Measurements from ENCODE around the gene VASH1.

VASH1 gene

GRCh38 chr14:76761136-76761959, at the start of gene VASH1:
TSS of gene VASH1 (plus strand) at chr14:76761468. CDS start at chr14:76762822, 1,354 bp downstream.
- peak; percentile 65 to 82 for DNase-seq
- no peaks in the 10 kb centered on the region for H3K27me3 ChIP-seq
- TF ChIP-seq CTCF (IDR thresholded peaks at IDR 0.05): no peak
- intact Hi-C loops (cut with DNase I; ENCODE audit: low total_unique reads): loop anchor here (2.0 kb wide), 1 partner anchor 23 kb away; no protein-coding TSS in a partner anchor
- H3K4me3 ChIP-seq: peak within 1 kb of the TSS; percentile 75 to 99
- no peaks in the 10 kb centered on the region for H3K9me3 ChIP-seq
- no peaks in the 10 kb centered on the region for H3K36me3 ChIP-seq
- peaks cover 0 to 44% (median 25%) of the 10 kb centered on the region in 4 donors for H3K4me1 ChIP-seq
- peak within 1 kb of the TSS; percentile 82 to 87 for H3K27ac ChIP-seq

GRCh38 chr14:76713121-76713520, 48.1 kb upstream of the VASH1 start:
- H3K4me3 ChIP-seq: no peak overlapping the region
- no peaks in the 10 kb centered on the region for H3K27me3 ChIP-seq
- H3K9me3 ChIP-seq: no peaks in the 10 kb centered on the region
- H3K36me3 ChIP-seq: no peaks in the 10 kb centered on the region
- no peak for TF ChIP-seq CTCF (IDR thresholded peaks at IDR 0.05)
- no peaks in the 10 kb centered on the region for H3K4me1 ChIP-seq
- DNase-seq: no peak
- H3K27ac ChIP-seq: no peak overlapping the region
- intact Hi-C loops (cut with DNase I; ENCODE audit: low total_unique reads): no loop called here

- DNase-seq: no peak
- intact Hi-C loops (cut with DNase I; ENCODE audit: low total_unique reads): no loop called here
- no peaks in the 10 kb centered on the region for H3K36me3 ChIP-seq
- H3K9me3 ChIP-seq: no peaks in the 10 kb centered on the region
- no peaks in the 10 kb centered on the region for H3K4me1 ChIP-seq
- no peak for TF ChIP-seq CTCF (IDR thresholded peaks at IDR 0.05)
- H3K4me3 ChIP-seq: no peak overlapping the region
- H3K27me3 ChIP-seq: no peaks in the 10 kb centered on the region
- H3K27ac ChIP-seq: no peak overlapping the region
Observed at GRCh38 chr14:76714470-76714869, 46.8 kb upstream of the VASH1 start.

GRCh38 chr14:76715101-76715500, 46.2 kb upstream of the VASH1 start:
- intact Hi-C loops (cut with DNase I; ENCODE audit: low total_unique reads): no loop called here

GRCh38 chr14:76715511-76716081, 45.7 kb upstream of the VASH1 start:
- Histone ChIP-seq H3K9me3 (no peaks in the 10 kb centered on the region), H3K4me3 (no peak overlapping the region), H3K4me1 (no peaks in the 10 kb centered on the region), H3K27ac (no peak overlapping the region), H3K27me3 (no peaks in the 10 kb centered on the region), H3K36me3 (no peaks in the 10 kb centered on the region)
- TF ChIP-seq CTCF (IDR thresholded peaks at IDR 0.05): no peak
- DNase-seq: no peak
- intact Hi-C loops (cut with DNase I; ENCODE audit: low total_unique reads): no loop called here

More at GRCh38 chr14:76715101-76715500, 46.2 kb upstream of the VASH1 start:
- Histone ChIP-seq H3K27ac (no peak overlapping the region), H3K36me3 (no peaks in the 10 kb centered on the region), H3K4me3 (no peak overlapping the region), H3K27me3 (no peaks in the 10 kb centered on the region), H3K4me1 (no peaks in the 10 kb centered on the region), H3K9me3 (no peaks in the 10 kb centered on the region)
- no peak for DNase-seq
- TF ChIP-seq CTCF (IDR thresholded peaks at IDR 0.05): no peak
